Measurements from ENCODE around the gene HSD11B1L. TPM values are rescaled to one million over a fixed set of nuclear protein-coding genes. Genes with fewer than 3 reads are reported as not detected.

HSD11B1L gene
- total RNA-seq, 1 experiment from 2014 or later: 2.4 TPM

GRCh38 chr19:5673752-5674151, 7.1 kb upstream of the HSD11B1L start:
- H3K27me3 ChIP-seq (replicated peaks; ENCODE audit: control insufficient read depth, insufficient read depth, low read length): no peaks in the 10 kb centered on the region
- POLR2A ChIA-PET: no interaction called here

GRCh38 chr19:5674714-5675113, 6.1 kb upstream of the HSD11B1L start:
- no peak for DNase-seq
- Histone ChIP-seq H3K27me3 (replicated peaks; ENCODE audit: control insufficient read depth, insufficient read depth, low read length) (no peaks in the 10 kb centered on the region), H3K4me1 (no peaks in the 10 kb centered on the region; the same call in 1 of the 2 replicates), H3K4me3 (ENCODE audit: low read depth, low read length) (no peak overlapping the region), H3K36me3 (ENCODE audit: control insufficient read depth, insufficient read depth, low read length) (no peaks in the 10 kb centered on the region), H3K9me3 (no peaks in the 10 kb centered on the region)
- intact Hi-C loops (cut with micrococcal nuclease; ENCODE audit: unreplicated experiment): no loop called here
- H3K9me3 Mint-ChIP-seq (ENCODE audit: unreplicated experiment): no peaks in the 10 kb centered on the region
- ChIA-PET CTCF (no interaction called here), POLR2A (no interaction called here)
- peaks cover 78% of the 10 kb centered on the region for H3K36me3 Mint-ChIP-seq (ENCODE audit: insufficient read depth, unreplicated experiment)
- H3K4me3 Mint-ChIP-seq (ENCODE audit: unreplicated experiment): no peak overlapping the region
- H3K27me3 Mint-ChIP-seq (ENCODE audit: insufficient read depth, unreplicated experiment): no peaks in the 10 kb centered on the region
- BruUV-seq (replicated peaks): no TSS peak
- TF ChIP-seq CTCF (IDR thresholded peaks at IDR 0.05; ENCODE audit: insufficient read depth in 1 of 2, low read depth in 1 of 2, low read length in 1 of 2, severe bottlenecking in 1 of 2, unreplicated experiment in 1 of 2): no peak
- no peak overlapping the region for H3K27ac Mint-ChIP-seq (ENCODE audit: unreplicated experiment)
- peaks cover 6% of the 10 kb centered on the region for H3K4me1 Mint-ChIP-seq (ENCODE audit: low read depth, unreplicated experiment)

More at GRCh38 chr19:5673752-5674151, 7.1 kb upstream of the HSD11B1L start:
- no peak overlapping the region for H3K4me3 ChIP-seq (ENCODE audit: low read depth, low read length)
- Mint-ChIP-seq H3K9me3 (ENCODE audit: unreplicated experiment) (no peaks in the 10 kb centered on the region), H3K27me3 (ENCODE audit: insufficient read depth, unreplicated experiment) (no peaks in the 10 kb centered on the region), H3K4me1 (ENCODE audit: low read depth, unreplicated experiment) (no peaks in the 10 kb centered on the region), H3K36me3 (ENCODE audit: insufficient read depth, unreplicated experiment) (peaks cover 82% of the 10 kb centered on the region), H3K4me3 (ENCODE audit: unreplicated experiment) (no peak overlapping the region), H3K27ac (ENCODE audit: unreplicated experiment) (peak overlapping the region; percentile 29)
- TF ChIP-seq CTCF (IDR thresholded peaks at IDR 0.05; ENCODE audit: insufficient read depth in 1 of 2, low read depth in 1 of 2, low read length in 1 of 2, severe bottlenecking in 1 of 2, unreplicated experiment in 1 of 2): no peak
- H3K4me1 ChIP-seq: no peaks in the 10 kb centered on the region
- CTCF ChIA-PET: no interaction called here
- intact Hi-C loops (cut with micrococcal nuclease; ENCODE audit: unreplicated experiment): no loop called here
- no peaks in the 10 kb centered on the region for H3K9me3 ChIP-seq
- DNase-seq: no peak
- BruUV-seq (replicated peaks): no TSS peak
- no peaks in the 10 kb centered on the region for H3K36me3 ChIP-seq (ENCODE audit: control insufficient read depth, insufficient read depth, low read length)

GRCh38 chr19:5676105-5676771, 4.6 kb upstream of the HSD11B1L start:
- H3K36me3 Mint-ChIP-seq (ENCODE audit: insufficient read depth, unreplicated experiment): peaks cover 77% of the 10 kb centered on the region

More at GRCh38 chr19:5676105-5676771, 4.6 kb upstream of the HSD11B1L start:
- ChIA-PET CTCF (no interaction called here), POLR2A (interaction anchor here (0.7 kb wide), 1 partner anchor 95 kb away, joined by 4 read pairs; no protein-coding TSS in a partner anchor)
- intact Hi-C loops (cut with micrococcal nuclease; ENCODE audit: unreplicated experiment): no loop called here
- peak overlapping the region; percentile 31 for H3K27ac Mint-ChIP-seq (ENCODE audit: unreplicated experiment)
- no peak for TF ChIP-seq CTCF (IDR thresholded peaks at IDR 0.05; ENCODE audit: insufficient read depth in 1 of 2, low read depth in 1 of 2, low read length in 1 of 2, severe bottlenecking in 1 of 2, unreplicated experiment in 1 of 2)
- H3K27me3 ChIP-seq (replicated peaks; ENCODE audit: control insufficient read depth, insufficient read depth, low read length): no peaks in the 10 kb centered on the region
- BruUV-seq (replicated peaks): no TSS peak
- H3K27me3 Mint-ChIP-seq (ENCODE audit: insufficient read depth, unreplicated experiment): no peaks in the 10 kb centered on the region
- no peaks in the 10 kb centered on the region for H3K9me3 ChIP-seq
- DNase-seq: no peak
- H3K4me1 Mint-ChIP-seq (ENCODE audit: low read depth, unreplicated experiment): peaks cover 9% of the 10 kb centered on the region
- no peaks in the 10 kb centered on the region for H3K36me3 ChIP-seq (ENCODE audit: control insufficient read depth, insufficient read depth, low read length)
- H3K9me3 Mint-ChIP-seq (ENCODE audit: unreplicated experiment): no peaks in the 10 kb centered on the region
- H3K4me3 ChIP-seq (ENCODE audit: low read depth, low read length): no peak overlapping the region
- H3K4me3 Mint-ChIP-seq (ENCODE audit: unreplicated experiment): no peak overlapping the region
- H3K4me1 ChIP-seq: no peaks in the 10 kb centered on the region; the same call in 1 of the 2 replicates

All from Caco-2 (cell line).